Endodermal cell (in vitro differentiated cells): ENCODE measurements around the gene RANBP3L. TPM values are rescaled to one million over a fixed set of nuclear protein-coding genes. Genes with fewer than 3 reads are reported as not detected.

Experiments
- DNase-seq: peaks from one replicate; pipeline ENCODE4 v3.0.0-alpha.2; 2017
- H3K27ac ChIP-seq: 2 replicates; pipeline ENCODE4 v1.5.1; 2013; ENCODE audit warnings: mild to moderate bottlenecking, low read depth, low read length, moderate library complexity
- H3K27me3 ChIP-seq: 2 replicates; pipeline ENCODE4 v1.6.1; 2013; ENCODE audit warnings: mild to moderate bottlenecking, low read length, moderate library complexity; ENCODE audit not compliant: insufficient read depth, control insufficient read depth, poor library complexity, severe bottlenecking
- H3K36me3 ChIP-seq: 2 replicates; pipeline ENCODE4 v1.7.0; 2013; ENCODE audit warnings: mild to moderate bottlenecking, low read length, moderate library complexity; ENCODE audit not compliant: control insufficient read depth, insufficient read depth
- H3K4me1 ChIP-seq: one replicate; pipeline ENCODE4 v1.7.0; 2013; ENCODE audit warnings: low read length; ENCODE audit not compliant: control insufficient read depth, insufficient read depth
- H3K4me3 ChIP-seq: 2 replicates; pipeline ENCODE4 v1.5.1; 2013; ENCODE audit warnings: mild to moderate bottlenecking, low read length, moderate library complexity
- H3K9ac ChIP-seq: 2 replicates; pipeline ENCODE4 v1.6.1; 2013; ENCODE audit warnings: mild to moderate bottlenecking, low read length, moderate library complexity; ENCODE audit not compliant: poor library complexity, severe bottlenecking; ENCODE audit errors: extremely low read depth
- H3K9me3 ChIP-seq: 2 replicates; pipeline ENCODE4 v1.6.1; 2013; ENCODE audit warnings: mild to moderate bottlenecking, low read length, moderate library complexity; ENCODE audit not compliant: control insufficient read depth
- H3K27ac Mint-ChIP-seq: 2 replicates; pipeline ENCODE4 v1.8.0; 2020; ENCODE audit warnings: mixed read lengths
- H3K27me3 Mint-ChIP-seq: 2 replicates; pipeline ENCODE4 v1.8.0; 2021; ENCODE audit warnings: mild to moderate bottlenecking, mixed read lengths; ENCODE audit not compliant: insufficient read depth
- H3K36me3 Mint-ChIP-seq: 2 replicates; pipeline ENCODE4 v1.8.0; 2020; ENCODE audit warnings: low read depth, mixed read lengths
- H3K4me1 Mint-ChIP-seq: 2 replicates; pipeline ENCODE4 v1.8.0; 2020; ENCODE audit warnings: mixed read lengths
- H3K4me3 Mint-ChIP-seq: 2 replicates; pipeline ENCODE4 v1.8.0; 2020; ENCODE audit warnings: mild to moderate bottlenecking, moderate library complexity, mixed read lengths
- H3K9me3 Mint-ChIP-seq: 2 replicates; pipeline ENCODE4 v1.8.0; 2020; ENCODE audit warnings: mild to moderate bottlenecking, mixed read lengths
- CTCF ChIP-seq: fragments of 200-600 bp; sonication (generic); conservative IDR thresholded peaks from 2 replicates; pipeline ENCODE4 v1.5.0; 2021; ENCODE audit warnings: antibody characterized with exemption, mild to moderate bottlenecking
- WGBS, 2 experiments: methylation state at CpG; one replicate each; pipeline versions ENCODE4 v1.1.5 to v1.1.7; 2013; ENCODE audit warnings: missing lambda C conversion rate in 2 of 2, mixed read lengths in 1 of 2; ENCODE audit not compliant: insufficient coverage in 1 of 2, insufficient read length in 1 of 2; 5-methylcytosine and 5-hydroxymethylcytosine counted together
- total RNA-seq, 2 donors: library from RNA; stranded (reverse); fragmentation: NEBNext Ultra II Directional in 1 of 2; extraction: Animal tissue kit (Norgen Biotek cat#: 25700) in 1 of 2; gene quantifications; 2 replicates in 1 of 2; 3 replicates in 1 of 2; pipeline ENCODE4 v1.2.1, GENCODE V29; 2021

RANBP3L gene
- total RNA-seq, 2 donors from 2014 or later, result not detected

- Histone ChIP-seq H3K36me3 (peaks cover 12% of the 10 kb centered on the region), H3K4me1 (peaks cover 3% of the 10 kb centered on the region), H3K27ac (no peak overlapping the region), H3K4me3 (no peak overlapping the region), H3K9ac (no peak overlapping the region), H3K9me3 (no peaks in the 10 kb centered on the region), H3K27me3 (no peaks in the 10 kb centered on the region)
- no peaks in the 10 kb centered on the region for H3K27me3 Mint-ChIP-seq
- DNase-seq, result no peak
- H3K36me3 Mint-ChIP-seq, result no peaks in the 10 kb centered on the region
- WGBS, 2 experiments, result 100% methylated on average over 1 of the region's 1 CpG
- H3K27ac Mint-ChIP-seq, result no peak overlapping the region
- H3K9me3 Mint-ChIP-seq, result no peaks in the 10 kb centered on the region
- H3K4me3 Mint-ChIP-seq, result no peak overlapping the region
- peaks cover 14% of the 10 kb centered on the region for H3K4me1 Mint-ChIP-seq
- TF ChIP-seq CTCF, result no peak
Measured at GRCh38 chr5:36230151-36230790, 71.4 kb downstream of the RANBP3L start.

- Histone ChIP-seq H3K27me3 (no peaks in the 10 kb centered on the region), H3K4me3 (no peak overlapping the region), H3K27ac (no peak overlapping the region), H3K4me1 (peaks cover 3% of the 10 kb centered on the region), H3K9ac (no peak overlapping the region), H3K36me3 (peaks cover 18% of the 10 kb centered on the region), H3K9me3 (no peaks in the 10 kb centered on the region)
- no peak for TF ChIP-seq CTCF
- no peak for DNase-seq
- H3K4me3 Mint-ChIP-seq, result no peak overlapping the region
- peaks cover 8% of the 10 kb centered on the region for H3K36me3 Mint-ChIP-seq
- H3K9me3 Mint-ChIP-seq, result no peaks in the 10 kb centered on the region
- H3K4me1 Mint-ChIP-seq, result peaks cover 14% of the 10 kb centered on the region
- H3K27me3 Mint-ChIP-seq, result no peaks in the 10 kb centered on the region
- no peak overlapping the region for H3K27ac Mint-ChIP-seq
- 95 to 100% methylated on average over 2 to 7 of the region's 7 CpGs for WGBS, 2 experiments
Measured at GRCh38 chr5:36228505-36228904, 73.2 kb downstream of the RANBP3L start.

- H3K9me3 ChIP-seq, result no peaks in the 10 kb centered on the region
- peaks cover 18% of the 10 kb centered on the region for H3K36me3 ChIP-seq
- DNase-seq, result no peak
- no peak for TF ChIP-seq CTCF
- Mint-ChIP-seq H3K4me3 (no peak overlapping the region), H3K9me3 (no peaks in the 10 kb centered on the region), H3K4me1 (peaks cover 8% of the 10 kb centered on the region), H3K36me3 (peaks cover 8% of the 10 kb centered on the region), H3K27me3 (no peaks in the 10 kb centered on the region), H3K27ac (no peak overlapping the region)
- H3K27ac ChIP-seq, result no peak overlapping the region
- H3K9ac ChIP-seq, result no peak overlapping the region
- no peak overlapping the region for H3K4me3 ChIP-seq
- H3K27me3 ChIP-seq, result no peaks in the 10 kb centered on the region
- peaks cover 3% of the 10 kb centered on the region for H3K4me1 ChIP-seq
Measured at GRCh38 chr5:36227046-36227445, 74.7 kb downstream of the RANBP3L start.
